Colonic mucosa (tissue), 4 donors: ENCODE measurements around the gene IRGC. TPM values are rescaled to one million over a fixed set of nuclear protein-coding genes. Genes with fewer than 3 reads are reported as not detected.
A peak's percentile ranks its signal among the peaks of the same experiment; 100 is the strongest.

Experiments
- DNase-seq: peaks from one replicate; pipeline ENCODE4 v3.0.0-alpha.2; 2020
- H3K27ac ChIP-seq: fragments of 200-600 bp; one replicate; pipeline ENCODE4 v1.8.0; 2021
- H3K27me3 ChIP-seq: fragments of 200-600 bp; one replicate; pipeline ENCODE4 v1.8.0; 2021
- H3K36me3 ChIP-seq: fragments of 200-600 bp; one replicate; pipeline ENCODE4 v1.8.0; 2021
- H3K4me1 ChIP-seq: fragments of 200-600 bp; one replicate; pipeline ENCODE4 v1.8.0; 2021; ENCODE audit warnings: mild to moderate bottlenecking
- H3K4me3 ChIP-seq: fragments of 200-600 bp; one replicate; pipeline ENCODE4 v1.8.0; 2021
- H3K9ac ChIP-seq, 2 donors: one replicate each; pipeline ENCODE4 v1.7.0; 2013; ENCODE audit warnings: control low read depth in 2 of 2, low read depth in 2 of 2, low read length in 2 of 2
- H3K9me3 ChIP-seq: fragments of 200-600 bp; one replicate; pipeline ENCODE4 v1.8.0; 2021
- intact Hi-C: fragments of 100-400 bp; cut with DNase I; formaldehyde crosslinking; loops from one replicate; pipeline ENCODE4 v1.14.1; 2022
- total RNA-seq, 2 donors: library from RNA; stranded (reverse); fragmentation: NEBNext Ultra II Directional in 1 of 2; extraction: Animal tissue kit (Norgen Biotek cat#: 25700) in 1 of 2; gene quantifications; one replicate each; pipeline ENCODE4 v1.2.1, GENCODE V29; 2021
- TF ChIP-seq, protein P1 (sequence below): fragments of 200-600 bp; IDR thresholded peaks from one replicate; pipeline ENCODE4 v1.8.0; 2022; ENCODE audit warnings: antibody characterized with exemption, mild to moderate bottlenecking
- donor health status: healthy.
- donor health status: DM: no; HTN: no; CAD: no.
- donor health status: DM: no; HTN: no; CAD: no.

The IRGC gene
- total RNA-seq, 2 donors from 2014 or later = not detected

DNA sequence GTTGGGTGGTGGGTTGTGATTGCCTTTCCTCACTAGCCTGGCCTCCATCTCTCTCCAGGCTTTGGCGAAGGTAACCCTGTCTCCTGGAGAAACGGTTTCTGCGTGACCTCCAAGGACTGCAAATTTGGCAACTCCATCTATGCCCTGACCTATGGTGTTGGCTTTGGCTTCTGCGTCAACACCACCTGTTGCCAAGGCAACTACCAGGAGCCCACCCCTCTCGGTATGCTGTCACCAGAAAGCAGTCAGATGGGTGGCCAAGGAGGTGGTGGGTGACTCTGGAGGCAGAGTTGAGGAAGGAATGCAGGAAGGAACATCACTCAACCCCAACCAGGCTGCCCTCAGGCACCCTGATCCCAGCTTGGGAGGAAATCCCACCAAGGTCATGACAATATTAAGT is 18.6 kb upstream of the IRGC start:
- H3K4me1 ChIP-seq = no peaks in the 10 kb centered on the region
- no peaks in the 10 kb centered on the region for H3K9me3 ChIP-seq
- no peak overlapping the region for H3K4me3 ChIP-seq
- DNase-seq = no peak
- TF ChIP-seq, protein P1, sequence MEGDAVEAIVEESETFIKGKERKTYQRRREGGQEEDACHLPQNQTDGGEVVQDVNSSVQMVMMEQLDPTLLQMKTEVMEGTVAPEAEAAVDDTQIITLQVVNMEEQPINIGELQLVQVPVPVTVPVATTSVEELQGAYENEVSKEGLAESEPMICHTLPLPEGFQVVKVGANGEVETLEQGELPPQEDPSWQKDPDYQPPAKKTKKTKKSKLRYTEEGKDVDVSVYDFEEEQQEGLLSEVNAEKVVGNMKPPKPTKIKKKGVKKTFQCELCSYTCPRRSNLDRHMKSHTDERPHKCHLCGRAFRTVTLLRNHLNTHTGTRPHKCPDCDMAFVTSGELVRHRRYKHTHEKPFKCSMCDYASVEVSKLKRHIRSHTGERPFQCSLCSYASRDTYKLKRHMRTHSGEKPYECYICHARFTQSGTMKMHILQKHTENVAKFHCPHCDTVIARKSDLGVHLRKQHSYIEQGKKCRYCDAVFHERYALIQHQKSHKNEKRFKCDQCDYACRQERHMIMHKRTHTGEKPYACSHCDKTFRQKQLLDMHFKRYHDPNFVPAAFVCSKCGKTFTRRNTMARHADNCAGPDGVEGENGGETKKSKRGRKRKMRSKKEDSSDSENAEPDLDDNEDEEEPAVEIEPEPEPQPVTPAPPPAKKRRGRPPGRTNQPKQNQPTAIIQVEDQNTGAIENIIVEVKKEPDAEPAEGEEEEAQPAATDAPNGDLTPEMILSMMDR = no peak
- H3K27ac ChIP-seq = no peak overlapping the region
- H3K9ac ChIP-seq = no peak overlapping the region
- intact Hi-C loops = no loop called here
- no peaks in the 10 kb centered on the region for H3K36me3 ChIP-seq
- H3K27me3 ChIP-seq = no peaks in the 10 kb centered on the region

GRCh38 chr19:43699506-43700394 is 16.1 kb upstream of the IRGC start:
- H3K27ac ChIP-seq = peak overlapping the region; percentile 83

DNA sequence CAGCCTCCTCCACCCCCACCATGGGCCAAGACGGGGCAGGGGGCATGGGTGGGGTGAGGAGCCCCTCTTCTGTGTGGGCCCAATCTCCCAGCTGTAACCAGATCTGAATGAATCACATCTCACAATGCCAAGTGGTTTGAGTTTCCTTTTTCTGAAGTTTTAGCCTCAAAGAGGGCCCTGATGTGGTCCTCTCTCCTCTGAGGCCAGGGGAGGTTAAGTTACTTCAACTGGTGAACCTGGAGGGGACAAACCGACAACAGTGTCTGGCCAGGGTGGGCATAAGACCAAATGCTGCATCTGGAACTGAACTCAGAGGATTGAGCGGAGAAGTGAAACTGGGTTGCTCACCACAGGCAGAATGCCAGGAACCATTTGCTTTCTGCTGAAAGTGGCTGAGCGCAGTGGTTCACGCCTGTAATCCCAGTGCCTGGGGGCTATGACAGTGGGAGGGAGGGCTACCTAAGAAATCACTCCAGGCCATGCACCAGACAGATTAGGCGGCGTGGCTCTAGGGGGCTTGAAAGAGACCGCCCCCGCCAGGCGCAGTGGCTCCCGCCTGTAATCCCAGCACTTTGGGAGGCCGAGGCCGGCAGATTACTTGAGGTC is 15.4 kb upstream of the IRGC start:
- no peaks in the 10 kb centered on the region for H3K9me3 ChIP-seq
- H3K27ac ChIP-seq = peak overlapping the region; percentile 83
- TF ChIP-seq, protein P1 = no peak
- H3K36me3 ChIP-seq = no peaks in the 10 kb centered on the region
- peak overlapping the region; percentile 37 to 63 for H3K9ac ChIP-seq
- no peak overlapping the region for H3K4me3 ChIP-seq
- H3K4me1 ChIP-seq = no peaks in the 10 kb centered on the region
- peak; percentile 57 for DNase-seq
- no peaks in the 10 kb centered on the region for H3K27me3 ChIP-seq
- intact Hi-C loops = no loop called here

More at GRCh38 chr19:43699506-43700394, 16.1 kb upstream of the IRGC start:
- Histone ChIP-seq H3K9ac (peak overlapping the region; percentile 38 to 60), H3K4me3 (peak overlapping the region; percentile 21), H3K27me3 (no peaks in the 10 kb centered on the region), H3K4me1 (no peaks in the 10 kb centered on the region), H3K36me3 (no peaks in the 10 kb centered on the region), H3K9me3 (no peaks in the 10 kb centered on the region)
- intact Hi-C loops = no loop called here
- DNase-seq = peak; percentile 51
- TF ChIP-seq, protein P1 = no peak

GRCh38 chr19:43704002-43704705 is 11.7 kb upstream of the IRGC start:
- intact Hi-C loops = no loop called here
- H3K36me3 ChIP-seq = no peaks in the 10 kb centered on the region
- H3K9ac ChIP-seq = no peak overlapping the region
- no peaks in the 10 kb centered on the region for H3K27me3 ChIP-seq
- no peak overlapping the region for H3K27ac ChIP-seq
- H3K9me3 ChIP-seq = no peaks in the 10 kb centered on the region
- H3K4me3 ChIP-seq = no peak overlapping the region
- H3K4me1 ChIP-seq = no peaks in the 10 kb centered on the region
- DNase-seq = peak; percentile 31
- TF ChIP-seq, protein P1 = no peak

DNA sequence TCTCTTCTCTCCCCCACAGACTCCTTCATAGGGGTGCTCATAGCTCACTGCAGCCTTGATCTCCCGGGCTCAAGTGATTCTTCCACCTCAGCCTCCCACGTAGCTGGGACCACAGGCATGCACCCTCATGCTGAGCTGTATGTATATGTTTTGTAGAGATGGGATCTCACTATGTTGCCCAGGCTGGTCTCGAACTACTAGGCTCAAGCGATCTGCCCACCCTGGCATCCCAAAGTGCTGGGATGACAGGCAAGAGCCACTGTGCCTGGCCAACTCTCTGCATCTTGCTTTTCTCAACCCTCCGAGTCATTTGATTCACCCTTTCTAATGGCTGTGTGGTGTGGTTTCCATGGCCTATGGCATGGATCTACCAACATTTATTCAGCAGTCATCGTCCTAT is 10.1 kb upstream of the IRGC start:
- no peak overlapping the region for H3K27ac ChIP-seq
- TF ChIP-seq, protein P1 = no peak
- H3K9ac ChIP-seq = no peak overlapping the region
- intact Hi-C loops = no loop called here
- H3K27me3 ChIP-seq = no peaks in the 10 kb centered on the region
- no peaks in the 10 kb centered on the region for H3K36me3 ChIP-seq
- no peak overlapping the region for H3K4me3 ChIP-seq
- DNase-seq = no peak
- no peaks in the 10 kb centered on the region for H3K9me3 ChIP-seq
- no peaks in the 10 kb centered on the region for H3K4me1 ChIP-seq
